GM19043 (cell line): ENCODE results near the gene HP1BP3.
"Not testable (repeated sequence)": the region's sequence is repeated elsewhere in the genome, so short reads cannot be mapped to it uniquely, and the experiment has no call there.

Source experiments
- ATAC-seq: cut with Tn5 transposase; IDR thresholded peaks from one replicate; pipeline ENCODE4 v1.9.1; 2021; ENCODE audit warnings: low read depth; ENCODE audit not compliant: unreplicated experiment

Gene HP1BP3, protein sequence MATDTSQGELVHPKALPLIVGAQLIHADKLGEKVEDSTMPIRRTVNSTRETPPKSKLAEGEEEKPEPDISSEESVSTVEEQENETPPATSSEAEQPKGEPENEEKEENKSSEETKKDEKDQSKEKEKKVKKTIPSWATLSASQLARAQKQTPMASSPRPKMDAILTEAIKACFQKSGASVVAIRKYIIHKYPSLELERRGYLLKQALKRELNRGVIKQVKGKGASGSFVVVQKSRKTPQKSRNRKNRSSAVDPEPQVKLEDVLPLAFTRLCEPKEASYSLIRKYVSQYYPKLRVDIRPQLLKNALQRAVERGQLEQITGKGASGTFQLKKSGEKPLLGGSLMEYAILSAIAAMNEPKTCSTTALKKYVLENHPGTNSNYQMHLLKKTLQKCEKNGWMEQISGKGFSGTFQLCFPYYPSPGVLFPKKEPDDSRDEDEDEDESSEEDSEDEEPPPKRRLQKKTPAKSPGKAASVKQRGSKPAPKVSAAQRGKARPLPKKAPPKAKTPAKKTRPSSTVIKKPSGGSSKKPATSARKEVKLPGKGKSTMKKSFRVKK

DNA sequence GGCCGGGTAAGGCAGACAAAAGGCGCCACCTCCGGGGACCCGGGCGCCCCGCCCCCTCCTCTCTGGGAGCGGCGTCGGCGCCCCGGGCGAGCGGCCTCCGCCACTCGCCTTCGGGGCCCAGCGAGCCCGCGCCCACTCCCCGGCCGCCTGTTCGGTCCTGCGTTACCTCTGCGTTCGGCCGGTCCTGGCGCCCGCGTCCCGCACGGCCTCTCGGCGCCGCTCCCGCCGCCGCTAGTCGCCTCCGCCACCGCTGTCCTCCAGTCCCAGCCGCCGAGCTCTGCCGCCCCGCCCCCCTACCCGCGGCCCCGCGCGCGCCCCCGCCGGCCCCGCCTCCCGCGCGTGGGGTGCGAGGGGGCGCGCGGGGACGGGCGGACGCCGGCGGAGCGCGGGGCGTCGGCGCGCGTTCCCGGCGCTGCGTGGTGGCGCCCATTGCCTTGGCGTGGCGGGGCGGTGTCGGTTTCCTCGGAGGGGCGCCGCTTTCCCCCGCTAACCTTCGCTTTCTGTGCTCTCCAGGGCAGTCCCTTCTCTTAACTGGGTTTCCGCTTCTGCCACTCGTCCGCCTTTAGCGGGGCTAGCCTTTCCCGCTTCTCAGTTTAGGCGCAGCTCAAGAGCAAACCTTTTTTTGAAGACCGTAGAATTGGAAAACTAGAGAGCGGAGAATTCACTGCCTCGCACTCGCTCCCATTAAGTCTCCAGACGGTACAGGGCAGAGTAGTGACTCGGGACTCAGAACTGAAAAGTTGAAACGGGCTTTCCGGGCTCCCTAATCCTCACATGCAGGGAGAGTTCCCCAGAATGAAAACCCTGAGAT is at the start of gene HP1BP3:
Gene HP1BP3, minus strand, starts transcription at position 279 of the 811 bp plus-strand sequence. CDS start 6,867 bp downstream, outside the sequence.
- peak; percentile 36 for ATAC-seq

DNA sequence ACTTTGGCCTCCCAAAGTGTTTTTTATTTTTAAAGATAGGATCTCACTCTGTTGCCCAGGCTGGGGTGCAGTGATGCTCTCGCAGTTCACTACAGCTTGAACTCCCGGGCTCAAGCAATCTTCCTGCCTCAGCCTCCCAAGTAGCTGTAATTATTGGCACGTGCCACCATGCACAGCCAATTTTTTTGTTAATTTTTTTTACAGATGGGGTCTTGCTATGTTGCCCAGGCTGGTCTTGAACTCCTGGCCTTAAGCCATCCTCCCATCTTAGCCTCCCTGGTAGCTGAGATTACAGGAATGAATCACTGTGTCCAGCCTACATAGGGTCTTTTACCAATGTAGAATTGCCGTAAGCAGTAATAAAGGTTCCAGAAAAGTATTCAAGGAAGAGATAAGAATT is 49.1 kb upstream of the HP1BP3 start:
- no peak for ATAC-seq

DNA sequence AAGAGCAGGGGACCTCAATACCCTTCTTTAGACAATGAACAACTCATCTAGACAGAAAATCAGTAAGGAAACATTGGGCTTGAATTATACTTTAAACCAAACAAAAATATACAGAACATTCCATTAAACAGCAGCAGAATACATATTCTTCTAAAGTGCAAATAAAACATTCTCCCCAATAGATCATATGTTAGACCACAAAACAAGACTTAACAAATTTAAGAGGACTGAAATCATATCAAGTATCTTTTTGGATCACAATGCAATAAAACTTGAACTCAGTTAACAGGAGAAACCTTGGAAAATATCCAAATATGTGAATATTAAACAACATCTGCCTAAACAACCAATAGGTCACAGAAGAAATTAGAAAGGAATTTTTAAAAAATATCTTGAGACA is 47.7 kb upstream of the HP1BP3 start:
- ATAC-seq, result no peak

DNA sequence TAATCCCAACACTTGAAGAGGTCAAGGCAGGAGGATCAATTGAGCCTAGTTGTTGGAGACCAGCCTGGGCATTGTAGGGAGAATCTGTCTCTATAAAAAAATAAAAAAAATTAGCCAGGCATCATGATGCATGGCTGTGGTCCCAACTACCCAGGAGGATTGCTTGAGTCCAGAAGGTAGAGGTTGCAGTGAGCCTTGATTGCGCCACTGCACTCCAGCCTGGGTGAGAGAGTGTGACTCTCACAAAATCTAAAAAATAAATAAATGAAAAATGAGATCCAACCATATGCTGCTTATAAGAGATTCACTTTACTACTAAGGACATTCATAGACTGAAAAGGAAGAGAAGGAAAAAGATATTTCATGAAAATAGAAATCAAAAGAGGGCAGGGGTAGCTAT is 47.1 kb upstream of the HP1BP3 start:
- ATAC-seq, result no peak

DNA sequence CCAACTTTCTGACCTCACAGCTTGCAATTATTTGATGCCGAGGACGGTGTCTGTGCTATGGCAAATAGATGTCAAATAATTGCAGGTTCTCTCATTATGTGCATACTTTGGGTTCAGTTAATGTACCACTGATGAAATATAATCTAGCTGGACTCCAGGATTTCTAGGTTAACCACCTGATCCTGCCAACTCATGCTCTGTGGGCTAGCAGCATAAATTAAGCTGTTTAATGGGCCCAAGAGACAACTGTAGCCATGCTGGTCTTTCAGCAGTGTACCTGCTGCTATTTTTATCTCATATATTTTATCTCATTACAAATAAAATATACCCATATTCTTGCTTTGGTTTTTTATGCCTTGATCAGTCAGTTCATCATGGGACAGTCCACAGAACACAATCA is 43.3 kb upstream of the HP1BP3 start:
- no peak for ATAC-seq

DNA sequence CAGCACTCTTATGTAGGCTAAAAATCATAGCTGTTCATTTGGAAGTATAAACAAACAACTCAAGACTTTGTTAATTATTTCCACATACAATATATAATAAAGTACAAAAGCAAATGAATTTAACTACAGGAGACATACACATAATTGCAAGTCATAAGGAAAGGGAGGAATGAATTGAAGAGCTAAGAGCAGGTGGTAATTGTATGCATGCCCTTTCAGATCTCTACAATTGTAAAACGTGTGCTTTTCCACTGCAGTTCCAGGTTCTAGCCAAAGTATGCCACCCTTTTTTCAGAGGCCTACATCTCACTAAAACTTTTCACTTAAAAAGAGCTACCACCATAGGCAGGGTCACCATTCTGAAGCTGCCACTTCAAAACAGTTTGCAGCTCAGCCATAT is 42.8 kb upstream of the HP1BP3 start:
- no peak for ATAC-seq

DNA sequence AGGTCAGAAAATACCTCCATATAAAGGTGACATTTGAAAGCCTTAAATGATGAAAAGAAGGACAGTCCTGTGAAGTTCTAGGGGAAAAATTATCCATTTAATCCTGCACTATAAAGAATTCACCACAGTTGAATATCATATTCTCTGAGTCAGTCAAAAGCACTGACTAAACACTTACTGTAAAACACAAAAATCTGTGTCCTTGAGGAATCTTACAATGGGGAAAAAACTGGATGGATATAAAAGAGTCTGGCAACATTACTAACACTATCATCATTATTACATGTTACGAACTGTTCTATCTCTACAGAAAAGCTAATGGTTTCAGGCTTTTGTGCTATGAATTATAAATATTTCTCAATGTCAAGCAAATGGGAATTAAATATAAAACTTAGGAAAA is 42.4 kb upstream of the HP1BP3 start:
- no peak for ATAC-seq

DNA sequence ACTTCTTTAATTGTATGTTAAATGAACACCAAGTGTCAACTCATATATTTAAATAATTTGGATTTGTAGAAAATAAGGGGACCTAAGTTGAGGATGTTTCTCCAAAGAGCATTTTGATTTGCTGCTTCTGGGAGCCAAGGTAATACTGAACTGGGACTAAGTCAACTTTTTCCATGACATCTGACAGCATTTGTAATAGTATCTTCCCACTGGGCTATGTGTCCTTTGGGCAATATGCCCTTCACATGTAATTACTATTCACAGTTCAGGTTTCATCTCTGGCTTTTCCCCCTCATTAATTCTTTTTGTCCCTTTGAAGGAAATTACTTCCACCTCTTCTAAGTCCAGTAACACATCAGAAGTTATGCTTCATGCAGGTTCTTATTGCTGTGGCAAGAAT is 36.7 kb upstream of the HP1BP3 start:
- no peak for ATAC-seq

DNA sequence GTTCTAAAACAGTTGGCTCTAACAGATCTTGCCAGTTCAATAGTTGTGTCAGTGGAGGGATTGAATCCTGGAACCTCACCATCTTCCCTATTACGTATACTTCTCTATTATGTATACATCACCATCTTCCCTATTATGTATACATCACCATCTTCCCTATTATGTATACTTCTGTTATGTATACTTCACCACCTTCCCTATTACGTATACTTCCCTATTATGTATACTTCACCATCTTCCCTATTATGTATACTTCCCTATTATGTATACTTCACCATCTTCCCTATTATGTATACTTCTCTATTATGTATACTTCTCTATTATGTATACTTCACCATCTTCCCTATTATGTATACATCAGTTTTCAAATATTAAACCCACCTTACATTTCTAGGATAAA is 34.4 kb upstream of the HP1BP3 start:
- no peak for ATAC-seq

DNA sequence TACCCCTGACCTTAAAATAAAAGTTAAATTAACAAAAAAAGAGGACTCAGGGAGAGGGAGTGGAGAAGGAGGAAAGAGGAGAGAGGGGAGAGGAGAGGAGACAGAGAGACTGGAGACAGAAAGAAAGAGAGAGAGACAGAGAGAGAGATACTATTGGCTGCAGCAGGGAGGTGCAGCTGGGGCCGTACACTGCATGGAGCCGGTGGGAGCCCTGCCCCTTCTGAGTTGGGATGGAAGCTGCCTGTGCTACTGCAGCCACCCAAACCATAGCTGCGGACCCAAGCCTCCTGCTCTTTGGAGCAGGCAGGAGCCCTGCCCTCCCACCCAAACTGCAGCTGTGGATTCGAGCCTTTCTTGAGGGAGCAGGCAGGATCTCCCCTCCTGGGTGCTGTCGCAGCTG is 32.7 kb upstream of the HP1BP3 start:
- ATAC-seq, result no peak

DNA sequence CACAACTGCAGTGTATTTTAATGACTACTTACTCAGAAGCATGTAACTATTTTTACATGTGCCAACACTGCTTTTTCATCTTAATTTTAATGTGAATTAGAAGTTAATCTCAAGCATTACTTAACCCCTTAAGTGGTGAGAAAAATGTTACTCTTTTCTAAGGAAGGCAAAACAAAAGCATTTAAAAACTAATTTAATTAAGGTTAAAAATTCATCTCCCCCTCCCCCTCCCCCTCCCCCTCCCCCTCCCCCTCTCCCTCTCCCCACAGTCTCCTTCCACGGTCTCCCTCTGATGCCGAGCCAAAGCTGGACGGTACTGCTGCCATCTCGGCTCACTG is 27.4 kb upstream of the HP1BP3 start:
- no peak for ATAC-seq

DNA sequence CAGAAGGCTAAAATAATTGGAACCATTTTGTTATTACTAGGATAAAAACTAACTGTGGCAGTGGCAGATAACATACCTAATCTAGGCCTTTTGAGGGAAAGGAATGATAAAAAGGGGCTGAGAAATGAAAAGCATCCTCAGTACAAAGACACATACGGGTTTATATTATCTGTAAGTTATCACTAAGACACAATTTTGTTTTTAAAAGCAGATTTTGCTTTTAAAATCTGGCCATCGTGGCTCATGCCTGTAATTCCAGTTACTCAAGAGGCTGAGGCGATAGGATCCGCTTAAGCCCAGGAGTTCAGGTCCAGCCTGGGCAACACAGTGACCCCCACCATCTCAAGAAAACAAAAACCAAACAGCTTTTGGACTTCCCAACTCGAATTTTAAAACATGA is 24.8 kb upstream of the HP1BP3 start:
- ATAC-seq, result no peak

DNA sequence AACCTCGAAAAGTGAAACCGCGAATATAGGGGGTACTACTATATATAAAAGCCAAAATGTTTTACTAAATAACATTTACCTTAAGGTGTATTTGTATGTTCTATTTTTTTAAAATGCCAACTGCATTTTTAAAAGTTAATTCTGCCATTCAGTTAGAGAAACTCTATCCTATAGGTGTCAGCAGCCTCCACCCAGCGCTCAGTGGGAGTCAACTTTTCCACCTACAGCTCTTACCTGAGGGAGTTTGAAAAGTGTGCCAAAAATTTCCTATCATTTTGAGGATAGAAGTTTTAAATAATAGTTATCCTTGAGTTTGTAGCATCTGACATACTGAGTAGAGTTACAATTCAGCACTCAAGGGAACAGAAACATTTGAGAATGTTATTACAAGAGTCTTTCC is 6.1 kb upstream of the HP1BP3 start:
- ATAC-seq, result no peak

DNA sequence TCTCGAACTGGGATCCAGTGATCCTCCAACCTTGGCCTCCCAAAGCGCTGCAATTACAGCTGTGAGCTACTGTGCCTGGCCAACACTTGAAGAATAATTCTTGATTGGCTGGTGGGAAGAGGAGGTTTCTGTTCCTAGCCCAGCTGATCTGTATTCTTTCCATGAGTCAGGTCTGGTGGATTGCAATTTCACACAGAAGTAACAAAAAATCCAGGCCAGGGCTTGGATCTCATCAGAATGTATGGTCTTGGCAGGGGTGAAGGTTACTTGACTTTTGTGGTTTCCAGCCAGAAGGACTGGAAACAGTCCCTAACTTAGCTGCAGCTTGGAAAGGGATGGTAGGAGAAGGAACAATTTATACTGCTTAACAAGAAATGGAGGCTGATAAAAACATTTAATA is 5.1 kb upstream of the HP1BP3 start:
- ATAC-seq, result no peak

DNA sequence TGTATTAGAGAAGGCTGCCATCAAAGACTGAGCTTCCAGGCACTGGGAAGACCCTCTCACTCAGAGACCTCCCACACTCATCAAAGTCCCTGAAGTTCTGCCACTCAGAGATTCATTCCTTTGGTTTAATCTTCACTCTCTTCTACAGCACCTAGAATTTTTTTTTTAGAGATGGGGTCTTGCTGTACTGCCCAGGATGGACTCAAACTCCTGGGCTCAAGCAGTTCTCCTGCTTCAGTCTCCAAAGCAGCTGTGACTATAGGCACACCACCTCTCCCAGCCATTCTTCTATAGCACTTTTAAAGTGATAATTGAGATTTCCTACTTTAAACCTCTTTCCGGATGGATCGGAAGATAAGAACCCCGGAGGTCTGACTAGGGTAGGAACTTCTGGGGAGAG is 3.7 kb upstream of the HP1BP3 start:
- no peak for ATAC-seq

DNA sequence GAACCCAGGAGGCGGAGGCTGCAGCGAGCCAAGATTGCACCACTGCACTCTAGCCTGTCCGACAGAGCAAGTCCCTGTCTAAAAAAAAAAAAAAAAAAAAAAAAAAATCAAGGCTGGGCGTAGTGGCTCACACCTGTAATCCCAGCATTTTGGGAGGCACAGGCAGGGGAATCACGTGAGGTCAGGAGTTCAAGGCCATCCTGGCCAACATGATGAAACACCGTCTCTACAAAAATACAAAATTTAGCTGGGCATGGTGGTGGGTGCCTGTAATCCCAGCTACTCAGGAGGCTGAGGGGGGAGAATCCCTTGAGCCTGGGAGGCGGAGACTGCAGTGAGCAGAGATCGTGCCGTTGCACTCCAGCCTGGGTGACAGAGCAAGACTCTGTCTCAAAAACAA is 2.5 kb upstream of the HP1BP3 start:
- not testable (repeated sequence) for ATAC-seq

DNA sequence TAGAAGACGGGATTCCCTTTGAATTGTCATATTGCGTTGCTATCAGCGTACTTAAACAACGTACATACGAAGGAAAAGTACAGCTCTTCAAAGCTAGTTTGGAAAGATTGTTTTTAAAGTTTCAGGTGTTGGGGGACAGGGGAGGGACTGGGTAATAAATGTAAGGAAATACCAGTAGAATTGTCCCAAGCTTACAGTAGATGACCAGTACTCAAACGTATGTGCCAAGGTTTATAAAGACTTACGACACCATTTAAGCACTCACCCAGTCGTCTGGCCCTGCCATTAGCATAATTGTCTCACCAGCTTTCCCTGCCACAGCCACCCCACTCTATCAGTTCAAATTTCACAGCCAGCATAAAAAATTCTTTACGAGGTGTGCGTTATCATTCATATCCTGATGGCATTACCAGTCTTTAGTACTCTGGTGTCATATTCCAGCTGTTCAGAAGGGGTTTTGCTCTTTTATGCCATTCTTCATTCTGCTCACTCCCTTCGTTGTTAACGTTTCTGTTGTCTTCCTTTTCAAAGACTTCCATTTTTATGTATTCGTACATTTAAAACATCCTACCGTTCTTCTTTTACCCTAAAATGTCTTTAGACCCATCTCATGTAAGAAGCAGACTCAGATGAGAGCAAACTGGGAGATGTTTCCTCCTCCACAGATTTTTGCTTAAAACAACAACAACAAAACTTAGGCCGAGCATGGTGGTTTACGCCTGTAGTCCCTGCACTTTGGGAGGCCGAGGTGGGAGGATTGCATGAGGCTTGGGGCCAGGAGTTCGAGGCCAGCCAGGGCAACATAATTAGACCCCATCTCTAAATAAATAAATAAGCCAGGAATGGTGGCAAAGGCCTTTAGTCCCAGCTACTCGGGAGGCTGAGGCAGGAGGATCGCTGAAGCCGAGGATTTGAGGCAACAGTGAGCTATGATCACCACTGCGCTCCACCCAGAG is 1.0 kb upstream of the HP1BP3 start:
- ATAC-seq, result no peak

DNA sequence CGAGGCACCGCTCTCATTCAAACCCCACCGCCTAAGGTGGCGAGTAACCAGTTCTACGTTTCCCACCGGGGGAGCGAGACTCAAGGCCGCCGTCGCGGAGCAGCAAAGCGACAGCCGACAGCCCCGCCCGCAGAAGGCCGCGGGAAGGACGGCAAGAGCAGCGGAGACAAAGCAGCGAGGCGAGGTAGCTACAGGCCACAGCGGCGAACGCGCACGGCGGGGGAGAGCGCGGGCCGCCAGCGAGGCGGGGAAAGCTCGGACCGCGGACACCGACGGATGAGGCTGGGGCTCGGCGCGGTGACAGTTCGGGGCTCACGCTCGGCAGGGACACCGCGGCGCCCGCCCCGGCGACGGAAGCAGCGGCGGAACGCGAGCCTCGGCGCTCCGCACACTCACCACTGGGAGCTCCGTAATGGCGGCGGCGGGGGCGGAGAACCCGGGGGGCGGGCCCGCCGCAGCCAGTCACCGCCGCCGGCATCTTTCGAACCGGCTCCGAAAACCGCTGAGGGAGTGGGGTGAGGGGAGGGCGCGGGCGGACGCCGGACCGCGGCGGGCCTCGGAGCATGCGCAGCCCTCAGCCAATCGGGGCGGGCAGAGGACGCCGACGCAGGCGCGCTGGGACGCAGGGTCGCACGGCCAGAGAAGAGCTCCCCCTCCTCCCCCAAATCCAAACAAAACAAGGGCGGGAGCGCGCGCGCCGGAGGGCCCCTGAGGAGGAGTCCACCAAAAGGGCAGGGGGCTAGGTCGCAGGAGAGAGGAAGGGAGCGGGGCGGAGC is 666 bp downstream of the HP1BP3 start:
- ATAC-seq, result peak; percentile 69

DNA sequence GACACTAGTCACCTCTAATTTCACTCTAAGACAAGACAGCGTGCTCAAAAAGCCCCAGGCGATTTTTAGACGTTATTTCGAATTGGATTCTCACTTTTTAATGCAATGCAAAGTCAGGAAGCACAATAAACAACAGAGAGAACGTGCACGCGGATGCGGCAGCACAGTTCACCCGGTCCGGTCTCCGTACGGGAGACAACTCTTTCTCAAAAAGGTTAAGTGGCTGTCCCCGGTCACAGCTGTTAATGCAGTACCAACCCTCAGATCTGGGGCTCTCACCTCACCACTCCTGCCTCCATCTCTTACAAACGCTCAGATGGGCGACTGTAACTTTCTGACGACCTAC is 1.2 kb downstream of the HP1BP3 start:
- peak; percentile 7 for ATAC-seq

DNA sequence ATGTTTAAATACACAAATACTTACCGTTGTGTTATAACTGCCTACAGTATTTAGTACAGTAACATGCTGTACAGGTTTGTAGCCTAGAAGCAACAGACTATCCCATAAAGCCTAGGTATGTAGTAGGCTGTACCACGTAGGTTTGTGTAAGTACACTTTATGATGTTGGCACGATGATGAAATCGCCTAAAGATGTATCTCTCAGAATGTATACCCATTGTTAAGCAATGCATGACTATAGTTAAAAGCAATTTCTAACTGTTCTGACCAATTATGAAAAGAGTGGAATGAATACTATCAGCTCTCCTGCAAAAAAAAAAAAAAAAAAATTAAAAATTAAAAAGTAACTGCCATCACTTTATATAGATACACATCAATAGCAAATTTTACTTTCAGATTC is 11.4 kb downstream of the HP1BP3 start:
- no peak for ATAC-seq
